ENCODE results near the gene MME.

Gene MME

DNA sequence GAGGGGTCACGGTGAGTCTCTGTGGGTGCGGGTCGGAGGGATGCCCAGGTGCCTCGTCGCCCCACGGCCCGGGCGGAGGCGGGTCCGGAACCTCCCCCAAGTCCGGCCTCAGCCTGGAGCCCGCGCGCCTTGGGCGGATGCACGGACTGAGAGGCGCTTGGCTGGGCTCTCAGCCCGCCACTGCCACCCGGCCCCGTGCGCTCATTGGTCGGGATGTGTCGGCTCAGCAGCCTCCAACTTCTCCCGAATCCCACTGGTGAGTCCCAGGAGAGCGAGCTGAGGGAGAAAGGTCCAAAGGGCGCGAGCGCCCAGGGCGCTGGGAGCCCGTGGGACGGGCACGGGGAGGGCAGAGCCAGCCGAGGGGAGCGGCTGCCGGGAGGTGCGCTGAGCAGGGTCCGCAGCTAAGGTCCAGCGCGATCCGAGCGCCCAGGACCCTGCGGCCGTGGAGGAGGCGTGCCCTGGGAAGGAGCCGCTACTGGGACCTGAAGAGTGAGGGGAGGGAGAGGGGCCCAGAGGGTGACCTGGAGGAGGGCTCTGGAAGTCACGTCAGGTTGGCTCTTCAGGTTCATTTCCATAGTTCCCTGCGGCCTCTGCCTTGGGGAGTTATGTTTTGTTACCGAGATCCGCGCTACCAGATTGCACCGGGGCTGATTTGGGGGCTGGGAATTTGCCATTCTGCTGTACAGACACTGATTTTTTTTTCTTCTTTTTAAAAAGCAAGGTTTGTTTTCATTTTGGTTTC, at the start of gene MME:
Gene MME, plus strand, starts transcription at position 574 of the 742 bp plus-strand sequence. CDS start 3,849 bp downstream, outside the sequence.
- DNase-seq, result peak; percentile 79
- Mint-ChIP-seq H3K27me3 (ENCODE audit: low read depth, poor library complexity) (no peaks in the 10 kb centered on the region), H3K4me3 (peak within 1 kb of the TSS; percentile 92), H3K4me1 (peaks cover 48% of the 10 kb centered on the region), H3K27ac (peak within 1 kb of the TSS; percentile 72), H3K9me3 (peaks cover 11% of the 10 kb centered on the region), H3K36me3 (ENCODE audit: low read depth) (peaks cover 10% of the 10 kb centered on the region)
- TF ChIP-seq, protein P1, sequence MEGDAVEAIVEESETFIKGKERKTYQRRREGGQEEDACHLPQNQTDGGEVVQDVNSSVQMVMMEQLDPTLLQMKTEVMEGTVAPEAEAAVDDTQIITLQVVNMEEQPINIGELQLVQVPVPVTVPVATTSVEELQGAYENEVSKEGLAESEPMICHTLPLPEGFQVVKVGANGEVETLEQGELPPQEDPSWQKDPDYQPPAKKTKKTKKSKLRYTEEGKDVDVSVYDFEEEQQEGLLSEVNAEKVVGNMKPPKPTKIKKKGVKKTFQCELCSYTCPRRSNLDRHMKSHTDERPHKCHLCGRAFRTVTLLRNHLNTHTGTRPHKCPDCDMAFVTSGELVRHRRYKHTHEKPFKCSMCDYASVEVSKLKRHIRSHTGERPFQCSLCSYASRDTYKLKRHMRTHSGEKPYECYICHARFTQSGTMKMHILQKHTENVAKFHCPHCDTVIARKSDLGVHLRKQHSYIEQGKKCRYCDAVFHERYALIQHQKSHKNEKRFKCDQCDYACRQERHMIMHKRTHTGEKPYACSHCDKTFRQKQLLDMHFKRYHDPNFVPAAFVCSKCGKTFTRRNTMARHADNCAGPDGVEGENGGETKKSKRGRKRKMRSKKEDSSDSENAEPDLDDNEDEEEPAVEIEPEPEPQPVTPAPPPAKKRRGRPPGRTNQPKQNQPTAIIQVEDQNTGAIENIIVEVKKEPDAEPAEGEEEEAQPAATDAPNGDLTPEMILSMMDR (IDR thresholded peaks at IDR 0.05), result no peak

DNA sequence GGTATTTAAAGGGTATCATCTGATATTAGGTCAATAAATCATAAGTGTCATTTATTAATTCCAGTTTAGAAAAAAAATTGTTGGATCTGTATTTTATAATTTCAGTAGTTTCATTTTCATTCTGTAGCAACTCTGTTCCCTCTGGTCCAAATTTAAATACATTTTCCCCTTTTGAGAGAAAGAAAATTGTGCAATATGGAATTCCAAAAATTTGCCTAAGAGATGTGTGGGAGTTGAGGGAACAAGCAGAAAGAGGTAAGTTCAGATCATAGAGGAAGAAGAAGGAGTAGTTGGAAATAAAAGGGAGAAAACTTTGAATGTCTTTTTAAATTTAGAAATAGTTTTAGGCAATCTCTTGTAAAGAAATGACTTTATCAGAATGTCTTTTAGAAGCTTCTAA, 48.9 kb upstream of the MME start:
- Mint-ChIP-seq H3K9me3 (peaks cover 34% of the 10 kb centered on the region), H3K27ac (no peak overlapping the region), H3K4me1 (peaks cover 41% of the 10 kb centered on the region), H3K36me3 (ENCODE audit: low read depth) (peaks cover 19% of the 10 kb centered on the region), H3K27me3 (ENCODE audit: low read depth, poor library complexity) (no peaks in the 10 kb centered on the region), H3K4me3 (no peak overlapping the region)
- DNase-seq, result no peak
- TF ChIP-seq, protein P1 (IDR thresholded peaks at IDR 0.05), result no peak

DNA sequence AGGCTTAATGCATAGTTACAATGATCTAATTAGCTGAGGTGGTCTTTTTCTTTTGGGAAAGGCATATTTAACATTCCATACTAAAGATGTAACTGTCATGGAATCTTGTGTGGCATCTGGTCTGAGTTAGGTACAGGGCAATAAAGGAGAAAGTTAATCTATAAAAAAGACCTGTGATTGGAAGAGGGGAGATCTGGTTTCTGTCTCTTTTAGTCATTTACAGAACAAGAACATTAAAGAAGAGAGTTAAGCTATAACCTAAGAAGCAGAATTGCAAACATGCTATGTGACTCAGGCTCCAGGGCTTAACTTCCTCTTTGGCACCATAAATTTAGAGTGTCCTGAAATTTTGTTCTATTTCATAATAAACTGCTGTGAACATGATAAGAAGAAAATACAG, 47.2 kb upstream of the MME start:
- H3K27ac Mint-ChIP-seq, result peak overlapping the region; percentile 26
- TF ChIP-seq, protein P1 (IDR thresholded peaks at IDR 0.05), result no peak

DNA sequence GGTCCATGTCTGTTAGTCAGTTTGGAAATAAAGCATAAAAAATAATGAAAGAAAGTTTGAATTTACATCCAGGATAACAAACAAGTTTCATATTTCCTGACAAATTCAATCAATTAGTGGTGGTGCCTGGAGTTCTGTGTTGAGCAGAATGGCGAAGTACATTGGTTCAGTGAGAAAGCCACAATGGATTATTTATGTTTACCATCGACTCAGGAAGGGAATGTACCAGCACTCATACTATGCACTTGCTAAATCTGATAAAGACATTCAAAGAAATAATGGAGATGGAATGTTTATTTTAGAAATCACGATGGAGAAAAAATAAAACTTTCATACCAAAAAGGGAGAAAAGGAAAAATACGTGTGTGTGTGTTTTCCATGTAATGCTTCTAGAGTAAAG, 45.3 kb upstream of the MME start:
- no peak overlapping the region for H3K27ac Mint-ChIP-seq
- peaks cover 30% of the 10 kb centered on the region for H3K9me3 Mint-ChIP-seq
- DNase-seq, result no peak
- no peak overlapping the region for H3K4me3 Mint-ChIP-seq
- no peaks in the 10 kb centered on the region for H3K27me3 Mint-ChIP-seq (ENCODE audit: low read depth, poor library complexity)
- peaks cover 14% of the 10 kb centered on the region for H3K36me3 Mint-ChIP-seq (ENCODE audit: low read depth)
- TF ChIP-seq, protein P1 (IDR thresholded peaks at IDR 0.05), result no peak
- H3K4me1 Mint-ChIP-seq, result peaks cover 22% of the 10 kb centered on the region

More for the DNA sequence above, 47.2 kb upstream of the MME start:
- Mint-ChIP-seq H3K4me1 (peaks cover 27% of the 10 kb centered on the region), H3K36me3 (ENCODE audit: low read depth) (peaks cover 19% of the 10 kb centered on the region), H3K9me3 (peaks cover 38% of the 10 kb centered on the region), H3K27me3 (ENCODE audit: low read depth, poor library complexity) (no peaks in the 10 kb centered on the region), H3K4me3 (no peak overlapping the region)
- no peak for DNase-seq

DNA sequence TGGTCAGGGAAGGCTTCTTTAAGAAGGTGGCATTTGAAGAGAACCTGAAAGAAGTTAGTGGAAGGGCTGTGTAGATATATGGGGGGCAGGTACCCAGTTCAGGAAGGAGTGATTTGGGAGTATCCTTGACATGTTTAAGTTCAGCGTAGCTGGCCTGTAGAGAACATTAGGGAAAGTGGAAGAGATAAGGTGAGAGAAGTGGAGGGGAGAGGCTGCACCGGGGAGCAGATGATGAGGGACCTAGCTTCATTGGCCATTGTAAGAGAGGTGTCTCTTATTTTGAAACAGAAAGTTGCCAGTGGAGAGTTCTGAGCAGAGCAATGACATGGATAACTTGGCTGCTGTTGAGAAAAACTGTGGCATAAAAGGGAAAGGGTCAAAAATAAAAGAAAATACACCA, 44.6 kb upstream of the MME start:
- Mint-ChIP-seq H3K9me3 (peaks cover 23% of the 10 kb centered on the region), H3K4me1 (peaks cover 22% of the 10 kb centered on the region), H3K27me3 (ENCODE audit: low read depth, poor library complexity) (no peaks in the 10 kb centered on the region), H3K4me3 (no peak overlapping the region), H3K27ac (no peak overlapping the region), H3K36me3 (ENCODE audit: low read depth) (peaks cover 12% of the 10 kb centered on the region)
- no peak for DNase-seq
- TF ChIP-seq, protein P1 (IDR thresholded peaks at IDR 0.05), result no peak
